K562 (cell line): Measurements from ENCODE around the gene ST6GALNAC1. TPM values are rescaled to one million over a fixed set of nuclear protein-coding genes. Genes with fewer than 3 reads are reported as not detected.

Source experiments
- BCL6 ChIP-seq: fragments of 250-450 bp; sonication (Bioruptor Pico); IDR thresholded peaks from 2 replicates; pipeline ENCODE4 v1.4.0; 2020
- DDX20 ChIP-seq: fragments of 450-650 bp; IDR thresholded peaks from 2 replicates; pipeline ENCODE4 v1.6.1; 2016; ENCODE audit warnings: missing genetic modification characterization, low read depth, mild to moderate bottlenecking, missing compliant biosample characterization, moderate library complexity
- DMBX1 ChIP-seq: fragments of 250-450 bp; sonication (Bioruptor Pico); IDR thresholded peaks from 2 replicates; pipeline ENCODE4 v1.8.0; 2022; ENCODE audit warnings: inconsistent platforms, mild to moderate bottlenecking, moderate library complexity, borderline replicate concordance
- FOXK1 ChIP-seq: sonication (generic); formaldehyde crosslinking; IDR thresholded peaks from 2 replicates; pipeline ENCODE4 v1.8.0; 2022; ENCODE audit warnings: missing genetic modification reagents, mild to moderate bottlenecking, borderline replicate concordance
- KAT8 ChIP-seq: fragments of 450-650 bp; IDR thresholded peaks from 2 replicates; pipeline ENCODE4 v1.6.1; 2016; ENCODE audit warnings: low read depth, mild to moderate bottlenecking
- KDM1A ChIP-seq, 2 experiments: fragments of 450-650 bp; IDR thresholded peaks; 2 replicates each; pipeline ENCODE4 v1.6.1; 2016; ENCODE audit warnings: mild to moderate bottlenecking in 2 of 2
- KHSRP ChIP-seq: fragments of 450-650 bp; IDR thresholded peaks from 2 replicates; pipeline ENCODE4 v1.6.1; 2017
- NCOA1 ChIP-seq: fragments of 450-650 bp; IDR thresholded peaks from 2 replicates; pipeline ENCODE4 v1.6.1; 2016; ENCODE audit warnings: low read depth
- NCOR1 ChIP-seq: fragments of 450-650 bp; IDR thresholded peaks from 2 replicates; pipeline ENCODE4 v1.6.1; 2016; ENCODE audit warnings: mild to moderate bottlenecking, moderate library complexity
- PCBP2 ChIP-seq: fragments of 200-400 bp; formaldehyde crosslinking; IDR thresholded peaks from 2 replicates; pipeline ENCODE4 v1.6.1; 2018; ENCODE audit warnings: low read length, low read depth, mild to moderate bottlenecking, moderate library complexity; ENCODE audit not compliant: poor library complexity, severe bottlenecking
- POLR2H ChIP-seq: IDR thresholded peaks from 2 replicates; pipeline ENCODE4 v1.6.1; 2016; ENCODE audit warnings: missing genetic modification characterization, low read depth, mild to moderate bottlenecking, control low read depth, missing compliant biosample characterization, moderate library complexity
- RNF2 ChIP-seq: sonication (generic); IDR thresholded peaks from 2 replicates; pipeline ENCODE4 v1.6.1; 2016
- SIN3A ChIP-seq, 2 experiments: fragments of 150-350 bp in 1 of 2; IDR thresholded peaks; 2 replicates each; pipeline ENCODE4 v1.6.1; 2011 to 2016; ENCODE audit warnings: borderline replicate concordance in 2 of 2, low read depth in 2 of 2, low read length in 2 of 2, mild to moderate bottlenecking in 2 of 2, moderate library complexity in 2 of 2; ENCODE audit not compliant: control insufficient read depth in 1 of 2
- SIN3B ChIP-seq: fragments of 450-650 bp; IDR thresholded peaks from 2 replicates; pipeline ENCODE4 v1.6.1; 2017; ENCODE audit warnings: low read depth, mild to moderate bottlenecking, moderate library complexity
- SMC3 ChIP-seq: conservative IDR thresholded peaks from 2 replicates; pipeline ENCODE4 v1.6.1; 2011; ENCODE audit warnings: low read depth, low read length, improper control_type of control experiment; ENCODE audit not compliant: insufficient read depth
- SPI1 ChIP-seq: IDR thresholded peaks from 2 replicates; pipeline ENCODE4 v1.6.1; 2011; ENCODE audit warnings: low read depth, low read length, control low read depth, borderline replicate concordance
- THRAP3 ChIP-seq: fragments of 450-650 bp; IDR thresholded peaks from 2 replicates; pipeline ENCODE4 v1.6.1; 2016; ENCODE audit warnings: mild to moderate bottlenecking, inconsistent platforms, borderline replicate concordance
- ZC3H8 ChIP-seq: fragments of 450-650 bp; IDR thresholded peaks from 2 replicates; pipeline ENCODE4 v1.6.1; 2017
- polyA plus RNA-seq, 8 experiments: library from polyadenylated mRNA; depleted of rRNA in 4 of 8; stranded (reverse) in 5 of 8; unstranded in 3 of 8; fragments of >200 nt; fragmentation: Nextera tagmentation in 2 of 8; fragmentation: Illumina TruSeq in 1 of 8; extraction: Ambion mirVana in 2 of 8; extraction: Trizol in 1 of 8; gene quantifications; 2 replicates each; pipeline versions ENCODE4 v1.2.1 to v1.2.3, GENCODE V29; 2011 to 2014; ENCODE audit warnings: inconsistent platforms in 1 of 8, missing spikeins in 1 of 8
- total RNA-seq, 7 experiments: library from RNA; depleted of rRNA in 6 of 7; stranded (reverse); fragments of >200 nt in 6 of 7; fragmentation: Illumina TruSeq in 2 of 7; extraction: Trizol in 2 of 7; gene quantifications; 2 replicates each; pipeline versions ENCODE4 v1.2.1 to v1.2.3, GENCODE V29; 2011 to 2021; ENCODE audit warnings: low replicate concordance in 1 of 7
- TF ChIP-seq, protein P1 (sequence below): fragments of 150-350 bp; IDR thresholded peaks from 2 replicates; pipeline ENCODE4 v1.6.1; 2014; ENCODE audit warnings: low read depth, mild to moderate bottlenecking, low read length, borderline replicate concordance
- TF ChIP-seq, protein P2 (sequence below): fragments of 250-450 bp; sonication (Bioruptor Pico); IDR thresholded peaks from 2 replicates; pipeline ENCODE4 v1.8.0; 2022; ENCODE audit warnings: moderate library complexity, mild to moderate bottlenecking, inconsistent platforms
- TF ChIP-seq, protein P3 (sequence below): IDR thresholded peaks from 2 replicates; pipeline ENCODE4 v1.6.1; 2011; ENCODE audit warnings: borderline replicate concordance, low read depth, mild to moderate bottlenecking, moderate library complexity, low read length; ENCODE audit not compliant: insufficient read depth, poor library complexity, severe bottlenecking

ST6GALNAC1 gene
- total and polyA plus RNA-seq, 9 of the 15 experiments (the other 6 are each of a cell fraction or from before 2014, with no cell fraction given): 20.6 to 68.4 (median 50.5) TPM

DNA sequence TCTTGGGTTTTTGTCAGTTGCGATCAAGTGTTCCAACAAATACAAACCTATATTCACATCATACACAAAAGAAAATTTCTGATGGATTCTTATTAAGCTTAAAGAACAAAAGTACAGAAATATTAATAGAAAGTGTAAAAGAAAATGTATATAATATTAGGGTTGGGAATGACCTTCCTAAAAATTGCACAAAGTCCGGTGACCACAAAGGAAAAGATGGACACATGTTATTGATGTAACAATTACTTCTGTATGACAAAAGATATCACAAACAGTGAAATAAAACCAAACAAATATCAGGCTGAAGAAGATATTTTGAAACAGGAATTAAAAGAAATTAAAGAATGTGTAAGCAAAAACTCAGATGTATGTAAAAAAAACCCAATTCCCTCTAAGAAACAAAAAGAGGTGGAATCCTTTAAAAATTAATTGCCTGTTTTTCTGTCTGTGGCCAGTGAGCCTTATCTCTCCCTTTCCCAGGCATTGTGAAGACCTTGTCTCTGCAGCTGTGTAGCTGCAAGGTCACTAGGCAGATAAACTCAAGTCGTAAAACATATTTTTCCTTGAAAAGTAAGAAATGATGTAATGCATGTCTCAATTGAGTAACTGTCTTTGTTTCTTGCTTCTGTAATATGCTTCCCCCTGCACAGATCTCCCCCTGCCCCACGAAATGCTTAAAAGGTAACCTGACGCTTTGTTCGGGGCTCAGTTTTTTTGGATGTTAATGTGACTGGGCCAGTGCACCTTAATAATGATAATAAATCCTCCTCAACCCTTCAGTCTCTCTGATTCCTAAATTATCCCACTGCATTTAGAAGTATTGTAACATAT is 2.8 kb downstream of the ST6GALNAC1 start (continued):
- TF ChIP-seq POLR2H (tag) (peak; percentile 89), SIN3A (IDR thresholded peaks at IDR 0.05; ENCODE audit: borderline replicate concordance in 2 of 2, control insufficient read depth in 1 of 2, low read depth in 2 of 2, low read length in 2 of 2) (no peak), SMC3 (no peak), DDX20 (tag) (no peak), KAT8 (no peak), KHSRP (peak; percentile 9; the same call in 1 of the 2 replicates), SPI1 (no peak), RNF2 (peak; percentile 91), SIN3B (no peak), KDM1A (IDR thresholded peaks at IDR 0.05) (peak; percentile 81), NCOR1 (peak; percentile 97), PCBP2 (no peak), ZC3H8 (no peak), BCL6 (CRISPR knock-in tag) (no peak), THRAP3 (peak; percentile 56; the same call in 1 of the 2 replicates), NCOA1 (peak; percentile 77; the same call in 1 of the 2 replicates), FOXK1 (CRISPR knock-in tag) (no peak), DMBX1 (CRISPR knock-in tag) (peak; percentile 72)
- TF ChIP-seq, protein P1, sequence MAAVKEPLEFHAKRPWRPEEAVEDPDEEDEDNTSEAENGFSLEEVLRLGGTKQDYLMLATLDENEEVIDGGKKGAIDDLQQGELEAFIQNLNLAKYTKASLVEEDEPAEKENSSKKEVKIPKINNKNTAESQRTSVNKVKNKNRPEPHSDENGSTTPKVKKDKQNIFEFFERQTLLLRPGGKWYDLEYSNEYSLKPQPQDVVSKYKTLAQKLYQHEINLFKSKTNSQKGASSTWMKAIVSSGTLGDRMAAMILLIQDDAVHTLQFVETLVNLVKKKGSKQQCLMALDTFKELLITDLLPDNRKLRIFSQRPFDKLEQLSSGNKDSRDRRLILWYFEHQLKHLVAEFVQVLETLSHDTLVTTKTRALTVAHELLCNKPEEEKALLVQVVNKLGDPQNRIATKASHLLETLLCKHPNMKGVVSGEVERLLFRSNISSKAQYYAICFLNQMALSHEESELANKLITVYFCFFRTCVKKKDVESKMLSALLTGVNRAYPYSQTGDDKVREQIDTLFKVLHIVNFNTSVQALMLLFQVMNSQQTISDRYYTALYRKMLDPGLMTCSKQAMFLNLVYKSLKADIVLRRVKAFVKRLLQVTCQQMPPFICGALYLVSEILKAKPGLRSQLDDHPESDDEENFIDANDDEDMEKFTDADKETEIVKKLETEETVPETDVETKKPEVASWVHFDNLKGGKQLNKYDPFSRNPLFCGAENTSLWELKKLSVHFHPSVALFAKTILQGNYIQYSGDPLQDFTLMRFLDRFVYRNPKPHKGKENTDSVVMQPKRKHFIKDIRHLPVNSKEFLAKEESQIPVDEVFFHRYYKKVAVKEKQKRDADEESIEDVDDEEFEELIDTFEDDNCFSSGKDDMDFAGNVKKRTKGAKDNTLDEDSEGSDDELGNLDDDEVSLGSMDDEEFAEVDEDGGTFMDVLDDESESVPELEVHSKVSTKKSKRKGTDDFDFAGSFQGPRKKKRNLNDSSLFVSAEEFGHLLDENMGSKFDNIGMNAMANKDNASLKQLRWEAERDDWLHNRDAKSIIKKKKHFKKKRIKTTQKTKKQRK: no peak
- TF ChIP-seq, protein P2, sequence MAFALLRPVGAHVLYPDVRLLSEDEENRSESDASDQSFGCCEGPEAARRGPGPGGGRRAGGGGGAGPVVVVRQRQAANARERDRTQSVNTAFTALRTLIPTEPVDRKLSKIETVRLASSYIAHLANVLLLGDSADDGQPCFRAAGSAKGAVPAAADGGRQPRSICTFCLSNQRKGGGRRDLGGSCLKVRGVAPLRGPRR (CRISPR knock-in tag): no peak
- TF ChIP-seq, protein P3, sequence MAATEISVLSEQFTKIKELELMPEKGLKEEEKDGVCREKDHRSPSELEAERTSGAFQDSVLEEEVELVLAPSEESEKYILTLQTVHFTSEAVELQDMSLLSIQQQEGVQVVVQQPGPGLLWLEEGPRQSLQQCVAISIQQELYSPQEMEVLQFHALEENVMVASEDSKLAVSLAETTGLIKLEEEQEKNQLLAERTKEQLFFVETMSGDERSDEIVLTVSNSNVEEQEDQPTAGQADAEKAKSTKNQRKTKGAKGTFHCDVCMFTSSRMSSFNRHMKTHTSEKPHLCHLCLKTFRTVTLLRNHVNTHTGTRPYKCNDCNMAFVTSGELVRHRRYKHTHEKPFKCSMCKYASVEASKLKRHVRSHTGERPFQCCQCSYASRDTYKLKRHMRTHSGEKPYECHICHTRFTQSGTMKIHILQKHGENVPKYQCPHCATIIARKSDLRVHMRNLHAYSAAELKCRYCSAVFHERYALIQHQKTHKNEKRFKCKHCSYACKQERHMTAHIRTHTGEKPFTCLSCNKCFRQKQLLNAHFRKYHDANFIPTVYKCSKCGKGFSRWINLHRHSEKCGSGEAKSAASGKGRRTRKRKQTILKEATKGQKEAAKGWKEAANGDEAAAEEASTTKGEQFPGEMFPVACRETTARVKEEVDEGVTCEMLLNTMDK: no peak
